ENCODE data around the gene CARD9.

CARD9 gene

DNA sequence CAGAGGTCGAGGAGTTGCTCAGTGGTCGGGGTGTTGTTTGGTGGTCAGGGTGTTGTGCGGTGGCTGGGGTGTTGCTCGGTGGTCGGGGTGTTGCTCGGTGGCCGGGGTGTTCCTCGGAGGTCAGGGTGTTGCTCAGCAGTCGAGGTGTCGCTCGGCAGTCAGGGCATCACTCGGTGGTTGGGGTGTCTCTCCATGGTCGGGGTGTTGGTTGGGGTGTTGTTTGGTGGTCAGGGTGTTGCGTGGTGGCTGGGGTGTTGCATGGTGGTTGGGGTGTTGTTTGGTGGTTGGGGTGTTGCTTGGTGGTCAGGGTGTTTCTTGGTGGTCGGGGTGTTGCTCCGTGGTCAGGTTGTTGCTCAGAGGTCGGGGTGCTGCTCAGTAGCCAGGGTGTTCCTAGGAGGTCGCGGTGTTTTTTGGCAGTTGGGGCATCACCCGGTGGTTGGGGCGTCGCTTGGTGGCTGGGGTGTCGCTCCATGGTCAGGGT lies 57.2 kb downstream of the CARD9 start:
- no peak overlapping the region for H3K14ac ChIP-seq (ENCODE audit: low read length)
- peak overlapping the region in 1 of 2 donors; percentile 1 for H3K4me3 ChIP-seq (ENCODE audit: low read length in 2 of 2)
- peaks cover 14 to 27% of the 10 kb centered on the region in 2 donors for H3K9me3 ChIP-seq (replicated peaks in 1 of 2; ENCODE audit: control insufficient read depth in 2 of 2, insufficient read depth in 1 of 2, low read depth in 1 of 2, low read length in 2 of 2)
- H3K23ac ChIP-seq (ENCODE audit: low read depth, low read length, poor library complexity): peak overlapping the region; percentile 89
- no peak for DNase-seq (ENCODE audit: low spot score)
- no peak overlapping the region for H3K9ac ChIP-seq (ENCODE audit: low read depth, low read length, poor library complexity)
- no peak overlapping the region for H3K4ac ChIP-seq (ENCODE audit: low read length)
- H3K36me3 ChIP-seq (replicated peaks in 1 of 2; ENCODE audit: control insufficient read depth in 2 of 2, insufficient read depth in 2 of 2, low read length in 2 of 2): no peaks in the 10 kb centered on the region
- no peaks in the 10 kb centered on the region for H3K79me1 ChIP-seq (ENCODE audit: low read depth, low read length)
- no peak overlapping the region for H2BK15ac ChIP-seq (ENCODE audit: low read length)
- no peak overlapping the region for H3K4me2 ChIP-seq (ENCODE audit: insufficient read depth, low read length, poor library complexity, severe bottlenecking)
- no peak overlapping the region for H2BK120ac ChIP-seq (ENCODE audit: low read depth, low read length)
- no peak overlapping the region for H2BK12ac ChIP-seq (ENCODE audit: low read length)
- no peak overlapping the region for H3K27ac ChIP-seq (replicated peaks; ENCODE audit: low read length)
- H4K8ac ChIP-seq (ENCODE audit: low read depth, low read length): peak overlapping the region; percentile 65
- H4K91ac ChIP-seq (ENCODE audit: low read depth, low read length, poor library complexity): no peak overlapping the region
- H3K4me1 ChIP-seq (ENCODE audit: control insufficient read depth in 2 of 2, insufficient read depth in 1 of 2, low read depth in 1 of 2, low read length in 2 of 2): peaks cover 3 to 17% of the 10 kb centered on the region in 2 donors
- no CpG with 5 or more reads among the region's 23 CpGs for WGBS, 2 donors (ENCODE audit: extremely low coverage in 2 of 2, insufficient read length in 2 of 2, insufficient replicate concordance in 1 of 2)
- H3K27me3 ChIP-seq (ENCODE audit: control insufficient read depth in 3 of 3, insufficient read depth in 3 of 3, low read depth in 1 of 3, low read length in 3 of 3): no peaks in the 10 kb centered on the region
- H2AK5ac ChIP-seq (ENCODE audit: low read depth, low read length): peak overlapping the region; percentile 88
- H3K18ac ChIP-seq (ENCODE audit: low read length): no peak overlapping the region
- H2AFZ ChIP-seq (ENCODE audit: low read length): no peak overlapping the region
- no peak overlapping the region for H2BK5ac ChIP-seq (ENCODE audit: low read length)

DNA sequence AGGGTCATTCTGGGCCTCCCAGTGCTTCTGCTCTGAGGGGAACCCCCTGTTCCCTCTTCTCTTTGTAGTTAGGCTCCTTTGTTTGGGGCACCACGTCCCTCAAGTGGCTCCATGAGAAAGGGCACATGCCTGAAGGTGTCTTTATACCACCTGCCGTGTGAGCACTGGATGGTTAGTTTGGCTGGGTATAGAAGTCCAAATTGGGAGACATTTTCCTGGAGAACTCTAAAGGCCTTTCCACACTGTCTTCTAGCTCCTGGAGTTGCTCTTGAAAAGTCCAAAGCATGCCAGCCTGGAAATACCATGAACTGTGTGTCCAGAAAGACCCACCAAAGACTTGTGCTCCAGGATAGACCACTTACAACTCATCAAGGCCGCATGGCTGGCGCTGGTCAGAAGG lies 58.5 kb downstream of the CARD9 start:
- WGBS, 2 donors (ENCODE audit: extremely low coverage in 2 of 2, insufficient read length in 2 of 2, insufficient replicate concordance in 1 of 2): no CpG with 5 or more reads among the region's 4 CpGs

DNA sequence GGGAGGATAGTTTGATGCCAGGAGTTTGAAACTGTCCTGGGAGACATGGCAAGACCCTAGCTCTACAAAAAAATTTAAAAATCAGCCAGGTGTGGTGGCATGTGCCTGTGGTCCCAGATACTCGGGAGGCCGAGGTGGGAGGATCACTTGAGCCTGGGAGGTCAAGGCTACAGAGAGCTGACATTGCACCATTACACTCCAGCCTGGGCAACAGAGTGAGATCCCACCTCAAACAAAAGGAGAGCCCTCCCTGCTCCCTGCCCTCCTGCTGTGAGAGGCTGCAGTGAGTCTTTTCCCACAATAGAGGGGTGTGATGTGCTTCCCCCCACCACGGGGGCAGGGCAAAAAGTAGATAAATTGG lies 59.4 kb downstream of the CARD9 start:
- Histone ChIP-seq H3K4me1 (ENCODE audit: control insufficient read depth in 2 of 2, insufficient read depth in 1 of 2, low read depth in 1 of 2, low read length in 2 of 2) (peaks cover 3 to 17% of the 10 kb centered on the region in 2 donors), H2BK5ac (ENCODE audit: low read length) (no peak overlapping the region), H2AK5ac (ENCODE audit: low read depth, low read length) (no peak overlapping the region), H3K27me3 (ENCODE audit: control insufficient read depth in 3 of 3, insufficient read depth in 3 of 3, low read depth in 1 of 3, low read length in 3 of 3) (peaks cover 0 to 3% (median 0%) of the 10 kb centered on the region in 3 experiments), H3K36me3 (replicated peaks in 1 of 2; ENCODE audit: control insufficient read depth in 2 of 2, insufficient read depth in 2 of 2, low read length in 2 of 2) (peaks cover 0 to 2% of the 10 kb centered on the region in 2 donors), H3K79me1 (ENCODE audit: low read depth, low read length) (no peaks in the 10 kb centered on the region), H4K91ac (ENCODE audit: low read depth, low read length, poor library complexity) (no peak overlapping the region), H2AFZ (ENCODE audit: low read length) (no peak overlapping the region), H3K27ac (replicated peaks; ENCODE audit: low read length) (no peak overlapping the region), H3K4me2 (ENCODE audit: insufficient read depth, low read length, poor library complexity, severe bottlenecking) (no peak overlapping the region), H3K4me3 (ENCODE audit: low read length in 2 of 2) (no peak overlapping the region), H3K23ac (ENCODE audit: low read depth, low read length, poor library complexity) (no peak overlapping the region), H4K8ac (ENCODE audit: low read depth, low read length) (no peak overlapping the region), H2BK120ac (ENCODE audit: low read depth, low read length) (no peak overlapping the region), H2BK12ac (ENCODE audit: low read length) (no peak overlapping the region), H3K14ac (ENCODE audit: low read length) (no peak overlapping the region), H3K9me3 (replicated peaks in 1 of 2; ENCODE audit: control insufficient read depth in 2 of 2, insufficient read depth in 1 of 2, low read depth in 1 of 2, low read length in 2 of 2) (peaks cover 17 to 22% of the 10 kb centered on the region in 2 donors), H3K9ac (ENCODE audit: low read depth, low read length, poor library complexity) (no peak overlapping the region), H2BK15ac (ENCODE audit: low read length) (peak overlapping the region; percentile 32), H3K4ac (ENCODE audit: low read length) (no peak overlapping the region), H3K18ac (ENCODE audit: low read length) (no peak overlapping the region)
- DNase-seq (ENCODE audit: low spot score): no peak
- no CpG with 5 or more reads among the region's 3 CpGs for WGBS, 2 donors (ENCODE audit: extremely low coverage in 2 of 2, insufficient read length in 2 of 2, insufficient replicate concordance in 1 of 2)

More for the DNA sequence above, 58.5 kb downstream of the CARD9 start:
- Histone ChIP-seq H3K4me1 (ENCODE audit: control insufficient read depth in 2 of 2, insufficient read depth in 1 of 2, low read depth in 1 of 2, low read length in 2 of 2) (peaks cover 3 to 17% of the 10 kb centered on the region in 2 donors), H4K8ac (ENCODE audit: low read depth, low read length) (no peak overlapping the region), H2AFZ (ENCODE audit: low read length) (no peak overlapping the region), H3K36me3 (replicated peaks in 1 of 2; ENCODE audit: control insufficient read depth in 2 of 2, insufficient read depth in 2 of 2, low read length in 2 of 2) (no peaks in the 10 kb centered on the region), H2BK120ac (ENCODE audit: low read depth, low read length) (no peak overlapping the region), H3K79me1 (ENCODE audit: low read depth, low read length) (no peaks in the 10 kb centered on the region), H3K4ac (ENCODE audit: low read length) (no peak overlapping the region), H3K4me2 (ENCODE audit: insufficient read depth, low read length, poor library complexity, severe bottlenecking) (no peak overlapping the region), H3K9ac (ENCODE audit: low read depth, low read length, poor library complexity) (no peak overlapping the region), H3K27ac (replicated peaks; ENCODE audit: low read length) (no peak overlapping the region), H2AK5ac (ENCODE audit: low read depth, low read length) (no peak overlapping the region), H3K27me3 (ENCODE audit: control insufficient read depth in 3 of 3, insufficient read depth in 3 of 3, low read depth in 1 of 3, low read length in 3 of 3) (no peaks in the 10 kb centered on the region), H3K4me3 (ENCODE audit: low read length in 2 of 2) (no peak overlapping the region), H3K9me3 (replicated peaks in 1 of 2; ENCODE audit: control insufficient read depth in 2 of 2, insufficient read depth in 1 of 2, low read depth in 1 of 2, low read length in 2 of 2) (peaks cover 14 to 22% of the 10 kb centered on the region in 2 donors), H2BK12ac (ENCODE audit: low read length) (no peak overlapping the region), H2BK5ac (ENCODE audit: low read length) (no peak overlapping the region), H3K23ac (ENCODE audit: low read depth, low read length, poor library complexity) (no peak overlapping the region), H2BK15ac (ENCODE audit: low read length) (no peak overlapping the region), H4K91ac (ENCODE audit: low read depth, low read length, poor library complexity) (no peak overlapping the region), H3K14ac (ENCODE audit: low read length) (no peak overlapping the region), H3K18ac (ENCODE audit: low read length) (no peak overlapping the region)
- no peak for DNase-seq (ENCODE audit: low spot score)
